Cardiac fibroblast (primary cell): Measurements from ENCODE around the gene P2RY6.
A peak's percentile ranks its signal among the peaks of the same experiment; 100 is the strongest.

Source experiments
- DNase-seq, 2 donors: peaks; one replicate each; pipeline versions ENCODE4 v3.0.0 to v3.0.0-alpha.2; 2010; ENCODE audit warnings: low read depth in 2 of 2
- H3K4me3 ChIP-seq, 2 donors: replicated peaks in 1 of 2; 1 replicate in 1 of 2; 2 replicates in 1 of 2; pipeline ENCODE4 v1.5.1; 2011; ENCODE audit warnings: low read depth in 2 of 2, low read length in 2 of 2, mild to moderate bottlenecking in 2 of 2, moderate library complexity in 1 of 2
- TF ChIP-seq, protein P1 (sequence below): IDR thresholded peaks from one replicate; pipeline ENCODE4 v1.5.1; 2011; ENCODE audit warnings: low read depth, mild to moderate bottlenecking, low read length, inconsistent platforms

Gene P2RY6, protein sequence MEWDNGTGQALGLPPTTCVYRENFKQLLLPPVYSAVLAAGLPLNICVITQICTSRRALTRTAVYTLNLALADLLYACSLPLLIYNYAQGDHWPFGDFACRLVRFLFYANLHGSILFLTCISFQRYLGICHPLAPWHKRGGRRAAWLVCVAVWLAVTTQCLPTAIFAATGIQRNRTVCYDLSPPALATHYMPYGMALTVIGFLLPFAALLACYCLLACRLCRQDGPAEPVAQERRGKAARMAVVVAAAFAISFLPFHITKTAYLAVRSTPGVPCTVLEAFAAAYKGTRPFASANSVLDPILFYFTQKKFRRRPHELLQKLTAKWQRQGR

DNA sequence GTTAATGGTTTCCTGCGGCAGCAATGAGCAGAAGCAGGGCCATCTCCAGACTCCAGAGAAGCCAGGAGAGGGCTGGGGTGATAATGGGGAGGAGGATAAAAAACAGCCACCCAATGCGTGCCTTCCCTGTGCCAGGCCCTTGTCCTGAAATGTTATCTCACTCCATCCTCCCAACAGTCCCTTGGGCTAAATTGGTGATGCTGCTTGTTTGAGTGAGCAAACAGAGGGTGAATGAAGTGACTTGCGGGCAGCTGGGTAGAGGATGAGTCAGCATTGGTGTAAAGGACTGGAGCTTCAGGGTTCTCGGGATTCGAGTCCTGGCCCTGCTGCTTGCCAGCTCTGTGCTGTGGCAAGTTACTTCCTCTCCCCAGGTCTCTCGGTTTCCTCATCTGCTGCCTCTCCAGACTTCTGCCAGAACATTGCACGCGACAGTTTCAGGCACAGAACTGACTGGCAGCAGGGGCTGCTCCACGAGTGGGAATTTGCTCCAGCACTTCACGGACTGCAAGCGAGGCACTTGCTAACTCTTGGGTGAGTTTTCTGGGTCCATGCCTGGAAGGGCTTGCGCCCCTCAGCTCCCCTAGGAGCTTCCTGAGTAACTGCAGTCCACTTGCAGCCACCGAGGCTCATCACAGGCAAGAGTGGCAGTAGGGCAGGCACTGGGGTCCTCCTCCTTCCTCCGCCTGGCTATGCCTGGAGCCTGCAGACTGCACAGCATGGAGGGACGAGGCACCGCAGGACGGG is at the start of gene P2RY6:
Gene P2RY6, plus strand, starts transcription at position 403 of the 744 bp plus-strand sequence. CDS start 24,181 bp downstream, outside the sequence.
- TF ChIP-seq, protein P1, sequence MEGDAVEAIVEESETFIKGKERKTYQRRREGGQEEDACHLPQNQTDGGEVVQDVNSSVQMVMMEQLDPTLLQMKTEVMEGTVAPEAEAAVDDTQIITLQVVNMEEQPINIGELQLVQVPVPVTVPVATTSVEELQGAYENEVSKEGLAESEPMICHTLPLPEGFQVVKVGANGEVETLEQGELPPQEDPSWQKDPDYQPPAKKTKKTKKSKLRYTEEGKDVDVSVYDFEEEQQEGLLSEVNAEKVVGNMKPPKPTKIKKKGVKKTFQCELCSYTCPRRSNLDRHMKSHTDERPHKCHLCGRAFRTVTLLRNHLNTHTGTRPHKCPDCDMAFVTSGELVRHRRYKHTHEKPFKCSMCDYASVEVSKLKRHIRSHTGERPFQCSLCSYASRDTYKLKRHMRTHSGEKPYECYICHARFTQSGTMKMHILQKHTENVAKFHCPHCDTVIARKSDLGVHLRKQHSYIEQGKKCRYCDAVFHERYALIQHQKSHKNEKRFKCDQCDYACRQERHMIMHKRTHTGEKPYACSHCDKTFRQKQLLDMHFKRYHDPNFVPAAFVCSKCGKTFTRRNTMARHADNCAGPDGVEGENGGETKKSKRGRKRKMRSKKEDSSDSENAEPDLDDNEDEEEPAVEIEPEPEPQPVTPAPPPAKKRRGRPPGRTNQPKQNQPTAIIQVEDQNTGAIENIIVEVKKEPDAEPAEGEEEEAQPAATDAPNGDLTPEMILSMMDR: no peak
- peak; percentile 54 to 55 for DNase-seq
- H3K4me3 ChIP-seq: no peak within 1 kb of the TSS

DNA sequence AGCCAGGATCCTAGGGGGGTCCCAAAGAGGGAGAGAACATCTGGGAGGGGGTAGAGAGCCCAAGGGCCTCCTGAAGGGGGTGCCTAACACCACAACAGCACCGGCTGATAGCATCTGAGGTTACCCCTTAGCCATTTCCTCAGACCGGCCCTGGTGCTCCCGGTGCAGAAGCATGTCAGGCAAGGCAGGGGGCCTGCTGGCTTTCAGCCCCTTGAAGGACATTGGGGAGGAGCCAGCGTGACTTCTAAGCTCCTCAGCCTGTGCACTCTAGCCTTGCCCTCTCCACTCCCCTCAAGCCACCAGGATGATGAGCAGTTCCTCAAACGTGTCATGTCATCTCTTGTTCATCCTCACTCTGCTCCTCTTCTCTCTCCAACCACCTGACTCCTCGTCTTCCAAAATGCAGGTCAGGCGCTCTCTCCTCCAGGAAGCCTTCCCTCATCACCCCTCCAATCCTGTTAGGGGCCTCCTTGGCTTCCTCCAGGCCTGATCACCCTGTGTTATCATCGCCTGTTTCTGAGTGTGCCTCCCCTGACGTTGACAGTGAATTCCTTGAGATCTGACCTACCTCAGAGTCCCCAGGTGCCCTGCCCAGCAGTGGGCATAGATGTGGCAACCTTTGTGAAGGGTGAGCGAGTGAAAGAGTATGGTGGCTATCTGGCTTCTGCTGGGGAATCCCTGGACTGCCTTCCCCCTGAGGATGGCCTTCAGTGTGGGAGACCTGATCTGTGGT is 48.0 kb upstream of the P2RY6 start:
- no peak for DNase-seq
- no peak overlapping the region for H3K4me3 ChIP-seq
- TF ChIP-seq, protein P1: no peak

DNA sequence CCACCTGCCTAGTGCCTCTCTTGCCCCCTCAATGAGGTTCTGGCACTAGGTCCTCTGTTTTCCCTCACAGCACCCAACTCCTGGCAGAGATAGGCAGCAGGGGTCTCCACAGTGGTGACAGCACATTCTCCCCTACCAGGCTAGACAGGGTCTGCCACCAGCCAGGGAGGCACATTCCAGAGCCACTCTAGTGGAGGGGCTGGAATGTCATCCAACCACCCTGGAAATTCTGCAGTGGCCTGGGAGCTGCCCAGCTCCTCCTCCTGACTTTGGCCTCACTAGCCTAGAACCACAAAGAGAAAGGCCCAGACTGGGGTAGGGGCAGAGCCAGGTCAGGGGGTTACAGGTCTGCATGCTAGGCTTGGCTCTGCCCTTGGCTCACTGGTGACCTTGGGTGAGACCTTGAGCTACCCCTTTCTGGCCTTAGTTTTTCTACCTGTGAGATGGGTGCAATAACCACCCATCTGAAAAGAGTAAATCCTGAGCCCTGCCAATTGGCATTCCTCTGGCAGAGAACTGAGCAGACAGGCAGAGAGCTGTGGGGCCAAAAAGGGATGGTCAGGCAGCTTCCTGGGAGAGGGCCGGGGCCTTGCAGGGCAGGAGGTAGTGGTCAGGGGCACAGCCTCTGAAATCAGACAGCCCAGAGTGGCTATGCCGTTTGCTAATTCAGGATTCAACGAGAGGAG is 47.0 kb upstream of the P2RY6 start:
- DNase-seq: no peak
- H3K4me3 ChIP-seq: no peak overlapping the region
- TF ChIP-seq, protein P1: no peak

DNA sequence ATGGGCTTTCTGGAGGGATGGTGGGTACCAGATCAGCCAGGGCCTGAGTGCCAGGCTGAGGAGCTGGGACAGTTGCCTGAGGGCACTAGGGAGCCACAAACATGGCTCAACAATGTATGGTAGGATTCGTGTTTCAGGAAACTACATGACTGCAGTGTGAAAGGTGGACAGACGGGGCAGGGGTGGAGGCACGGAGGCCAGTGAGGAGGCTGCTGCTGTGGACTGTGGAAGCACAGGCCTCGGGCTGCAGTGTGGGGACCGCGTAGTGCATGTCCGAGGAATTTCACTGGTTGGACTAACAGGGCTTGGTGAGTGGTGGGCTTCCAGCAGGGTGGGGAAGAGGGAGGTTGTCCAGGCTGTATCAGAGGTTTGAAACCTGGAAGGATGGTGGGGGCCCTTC is 46.3 kb upstream of the P2RY6 start:
- DNase-seq: no peak
- TF ChIP-seq, protein P1: no peak
- no peak overlapping the region for H3K4me3 ChIP-seq

DNA sequence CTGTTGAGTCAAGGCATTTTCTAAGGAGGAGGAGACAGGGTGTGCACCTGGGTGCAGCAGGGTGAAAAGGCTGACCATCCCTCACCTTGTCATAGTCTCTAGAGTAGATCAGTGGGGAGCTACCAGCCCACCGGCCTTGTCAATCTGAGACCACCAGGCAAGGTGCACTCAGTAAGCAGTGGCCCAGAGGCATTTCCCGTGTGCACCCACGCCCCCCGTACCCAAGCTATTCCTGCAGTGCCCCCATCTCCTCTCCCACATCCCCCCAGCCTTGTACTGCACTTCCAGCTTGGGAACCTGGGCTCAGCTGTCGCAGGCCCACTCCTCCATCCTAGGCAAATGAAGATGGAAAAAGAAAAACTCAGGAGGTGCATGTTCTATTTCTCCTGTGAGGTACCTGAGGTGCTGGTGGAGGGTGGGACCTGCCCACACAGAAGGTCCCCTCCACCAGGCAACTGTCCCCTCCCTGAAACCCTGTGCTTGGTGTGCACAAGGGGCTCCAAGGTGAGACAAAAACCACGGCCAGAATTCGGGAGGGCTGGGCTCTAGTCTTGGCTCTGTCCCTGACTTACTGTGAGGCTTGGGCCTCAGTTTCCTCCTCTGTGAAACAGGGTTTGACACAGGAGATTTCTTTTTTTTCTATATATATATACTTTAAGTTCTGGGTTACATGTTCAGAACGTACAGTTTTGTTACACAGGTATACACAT is 45.7 kb upstream of the P2RY6 start:
- TF ChIP-seq, protein P1: no peak
- no peak for DNase-seq
- no peak overlapping the region for H3K4me3 ChIP-seq
